Dermis microvascular lymphatic vessel endothelial cell (primary cell): ENCODE results near the gene KRT7. TPM values are rescaled to one million over a fixed set of nuclear protein-coding genes. Genes with fewer than 3 reads are reported as not detected.
"Not testable (repeated sequence)": the region's sequence is repeated elsewhere in the genome, so short reads cannot be mapped to it uniquely, and the experiment has no call there.

Experiments used
- DNase-seq, 2 donors: peaks; one replicate each; pipeline versions ENCODE4 v3.0.0 to v3.0.0-alpha.2; 2010; ENCODE audit warnings: low read depth in 2 of 2
- total RNA-seq: library from RNA; depleted of rRNA; stranded (reverse); fragments of >200 nt; gene quantifications from 2 replicates; pipeline ENCODE4 v1.2.1, GENCODE V29; 2014

KRT7 gene
- total RNA-seq, 1 donor from 2014 or later, result 52.2 TPM

GRCh38 chr12:52255926-52256583 is 23.0 kb downstream of the KRT7 start:
- no peak for DNase-seq

- no peak for DNase-seq
Observed at GRCh38 chr12:52256584-52256935, 23.5 kb downstream of the KRT7 start.

GRCh38 chr12:52257074-52257551 is 24.1 kb downstream of the KRT7 start:
- no peak for DNase-seq

- DNase-seq, result not testable (repeated sequence)
Observed at GRCh38 chr12:52257922-52258321, 24.9 kb downstream of the KRT7 start.

GRCh38 chr12:52258335-52258901 is 25.4 kb downstream of the KRT7 start:
- DNase-seq, result peak in 1 of 2 donors; percentile 58

- no peak for DNase-seq
Observed at GRCh38 chr12:52259657-52260243, 26.7 kb downstream of the KRT7 start.

GRCh38 chr12:52260361-52261207 is 27.5 kb downstream of the KRT7 start:
- no peak for DNase-seq

- DNase-seq, result no peak
Observed at GRCh38 chr12:52261208-52261484, 28.1 kb downstream of the KRT7 start.

GRCh38 chr12:52262286-52262685 is 29.2 kb downstream of the KRT7 start:
- no peak for DNase-seq

GRCh38 chr12:52263761-52264434 is 30.9 kb downstream of the KRT7 start:
- no peak for DNase-seq

- no peak for DNase-seq
Observed at GRCh38 chr12:52264435-52264825, 31.4 kb downstream of the KRT7 start.

- DNase-seq, result no peak
Observed at GRCh38 chr12:52266514-52266913, 33.5 kb downstream of the KRT7 start.

GRCh38 chr12:52267266-52267665 is 34.2 kb downstream of the KRT7 start:
- DNase-seq, result no peak

GRCh38 chr12:52267699-52268098 is 34.7 kb downstream of the KRT7 start:
- DNase-seq, result no peak

- DNase-seq, result no peak
Observed at GRCh38 chr12:52268212-52268611, 35.2 kb downstream of the KRT7 start.

- DNase-seq, result no peak
Observed at GRCh38 chr12:52270541-52271070, 37.6 kb downstream of the KRT7 start.

- no peak for DNase-seq
Observed at GRCh38 chr12:52271158-52271557, 38.1 kb downstream of the KRT7 start.

GRCh38 chr12:52274521-52275120 is 41.6 kb downstream of the KRT7 start, which contains the start of gene KRT86:
TSS of gene KRT86 (plus strand) at chr12:52274645. CDS start at chr12:52301917, 27,272 bp downstream.
- no peak for DNase-seq

- no peak for DNase-seq
Observed at GRCh38 chr12:52275686-52276085, 42.6 kb downstream of the KRT7 start.

- DNase-seq, result no peak
Observed at GRCh38 chr12:52277486-52278245, 44.6 kb downstream of the KRT7 start.
